Stimulated activated CD8-positive, alpha-beta memory T cell treated with anti-CD3 and anti-CD28 coated beads, Interleukin-7, amount 100 ng/mL, for 24 hours (primary cell): Measurements from ENCODE around the gene CFAP61.

ENCODE experiments used
- DNase-seq: peaks from one replicate; pipeline ENCODE4 v3.0.0-alpha.2; 2020; ENCODE audit warnings: low read depth

CFAP61 gene

GRCh38 chr20:20395903-20396568, 343.7 kb downstream of the CFAP61 start:
- DNase-seq = no peak

- DNase-seq = no peak
Observed at GRCh38 chr20:20396794-20397193, 344.5 kb downstream of the CFAP61 start.

- no peak for DNase-seq
Observed at GRCh38 chr20:20398123-20398522, 345.8 kb downstream of the CFAP61 start.

- DNase-seq = no peak
Observed at GRCh38 chr20:20399531-20400500, 347.5 kb downstream of the CFAP61 start.

GRCh38 chr20:20401991-20402390, 349.7 kb downstream of the CFAP61 start:
- no peak for DNase-seq

- DNase-seq = no peak
Observed at GRCh38 chr20:20404633-20405032, 352.3 kb downstream of the CFAP61 start.

- DNase-seq = no peak
Observed at GRCh38 chr20:20405623-20406022, 353.3 kb downstream of the CFAP61 start.

- DNase-seq = no peak
Observed at GRCh38 chr20:20406306-20406705, 354.0 kb downstream of the CFAP61 start.

GRCh38 chr20:20407891-20408805, 355.8 kb downstream of the CFAP61 start:
- no peak for DNase-seq

- no peak for DNase-seq
Observed at GRCh38 chr20:20409331-20409730, 357.0 kb downstream of the CFAP61 start.
